Fibroblast of the conjunctiva (primary cell): ENCODE results near the gene PCNX2.

Experiments used
- DNase-seq: peaks from one replicate; pipeline ENCODE4 v3.0.0-alpha.2; 2010; ENCODE audit warnings: low read depth

Gene PCNX2

GRCh38 chr1:233315718-233316301 is 20.3 kb upstream of the PCNX2 start:
- DNase-seq, result no peak

GRCh38 chr1:233313434-233314155 is 18.1 kb upstream of the PCNX2 start:
- no peak for DNase-seq

GRCh38 chr1:233304489-233305102 is 9.1 kb upstream of the PCNX2 start:
- no peak for DNase-seq

- DNase-seq, result no peak
These were observed 4.8 kb upstream of the PCNX2 start for GRCh38 chr1:233300326-233300725.

- no peak for DNase-seq
These were observed 3.9 kb upstream of the PCNX2 start for GRCh38 chr1:233299450-233299849.

GRCh38 chr1:233295975-233296322 is 424 bp upstream of the PCNX2 start:
- no peak for DNase-seq

GRCh38 chr1:233294913-233295236 is 650 bp downstream of the PCNX2 start:
- DNase-seq, result no peak

GRCh38 chr1:233293556-233294446 is 1.7 kb downstream of the PCNX2 start:
- no peak for DNase-seq

- DNase-seq, result no peak
These were observed 5.0 kb downstream of the PCNX2 start for GRCh38 chr1:233290396-233291034.

GRCh38 chr1:233289676-233290075 is 5.8 kb downstream of the PCNX2 start:
- DNase-seq, result no peak

GRCh38 chr1:233282582-233282886 is 13.0 kb downstream of the PCNX2 start:
- no peak for DNase-seq

GRCh38 chr1:233281711-233282581 is 13.6 kb downstream of the PCNX2 start:
- no peak for DNase-seq

GRCh38 chr1:233279971-233280370 is 15.6 kb downstream of the PCNX2 start:
- DNase-seq, result no peak

GRCh38 chr1:233278631-233279030 is 16.9 kb downstream of the PCNX2 start:
- no peak for DNase-seq

- DNase-seq, result no peak
These were observed 17.6 kb downstream of the PCNX2 start for GRCh38 chr1:233277637-233278606.

GRCh38 chr1:233269656-233270055 is 25.9 kb downstream of the PCNX2 start:
- no peak for DNase-seq

- DNase-seq, result no peak
These were observed 27.0 kb downstream of the PCNX2 start for GRCh38 chr1:233268389-233269022.

GRCh38 chr1:233261695-233262094 is 33.8 kb downstream of the PCNX2 start:
- no peak for DNase-seq

GRCh38 chr1:233261206-233261605 is 34.3 kb downstream of the PCNX2 start:
- no peak for DNase-seq

- DNase-seq, result no peak
These were observed 37.7 kb downstream of the PCNX2 start for GRCh38 chr1:233257786-233258185.
